Stimulated activated CD4-positive, alpha-beta T cell treated with anti-CD3 and anti-CD28 coated beads, TNF-alpha, amount 100 ng/mL, for 1 hour (primary cell): ENCODE measurements around the gene ZFPM1.

Experiments
- DNase-seq, 3 donors: peaks; one replicate each; pipeline ENCODE4 v3.0.0-alpha.2; 2020; ENCODE audit warnings: low read depth in 3 of 3, low spot score in 1 of 3

The ZFPM1 gene

GRCh38 chr16:88560714-88561484, 107.8 kb downstream of the ZFPM1 start:
- no peak for DNase-seq

- DNase-seq, result peak in 2 of 3 donors; percentile 26 to 31
These were observed 108.6 kb downstream of the ZFPM1 start for GRCh38 chr16:88561485-88562359.

- DNase-seq, result peak in 1 of 3 donors; percentile 44
These were observed 113.1 kb downstream of the ZFPM1 start for GRCh38 chr16:88566158-88566557.

GRCh38 chr16:88568710-88569613, 115.9 kb downstream of the ZFPM1 start:
- DNase-seq, result no peak

GRCh38 chr16:88569614-88569984, 116.5 kb downstream of the ZFPM1 start:
- no peak for DNase-seq

GRCh38 chr16:88569985-88570690, 117.1 kb downstream of the ZFPM1 start, which contains the start of gene ZC3H18:
Gene ZC3H18 (plus strand): TSS chr16:88570403. CDS start chr16:88577124, 6,721 bp downstream.
- DNase-seq, result peak; percentile 96 to 99 (median 98)

GRCh38 chr16:88570691-88571092, 117.6 kb downstream of the ZFPM1 start:
- DNase-seq, result peak in 2 of 3 donors; percentile 9 to 28

GRCh38 chr16:88575251-88575650, 122.2 kb downstream of the ZFPM1 start:
- DNase-seq, result no peak

- no peak for DNase-seq
These were observed 123.2 kb downstream of the ZFPM1 start for GRCh38 chr16:88576307-88576706.

- no peak for DNase-seq
These were observed 124.1 kb downstream of the ZFPM1 start for GRCh38 chr16:88577166-88577565.

GRCh38 chr16:88578446-88579313, 125.6 kb downstream of the ZFPM1 start:
- DNase-seq, result no peak

GRCh38 chr16:88580371-88580770, 127.3 kb downstream of the ZFPM1 start:
- DNase-seq, result no peak

- no peak for DNase-seq
These were observed 128.0 kb downstream of the ZFPM1 start for GRCh38 chr16:88581033-88581432.

GRCh38 chr16:88582912-88583575, 130.0 kb downstream of the ZFPM1 start:
- DNase-seq, result no peak

- DNase-seq, result no peak
These were observed 131.6 kb downstream of the ZFPM1 start for GRCh38 chr16:88584676-88585075.

GRCh38 chr16:88585269-88585668, 132.2 kb downstream of the ZFPM1 start:
- DNase-seq, result no peak

GRCh38 chr16:88585927-88586581, 133.0 kb downstream of the ZFPM1 start:
- no peak for DNase-seq
